ENCODE results near the gene RCAN1.

DNA sequence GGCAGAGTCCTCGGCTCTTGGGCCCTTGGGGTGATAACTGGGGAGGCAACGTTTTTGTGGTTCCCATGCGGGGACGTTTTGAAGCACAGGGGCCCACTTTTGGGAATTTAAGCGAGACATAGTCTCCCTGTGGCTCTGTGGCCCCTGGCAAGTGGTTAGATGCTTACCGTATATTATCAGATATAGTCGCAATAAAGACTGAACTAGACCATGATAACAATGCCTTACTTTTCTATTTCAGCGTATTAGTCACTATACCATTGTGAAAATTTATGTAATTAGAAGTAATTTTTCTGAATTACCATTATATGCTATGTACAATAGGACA lies 538 bp upstream of the RCAN1 start:
- TF ChIP-seq, protein P1, sequence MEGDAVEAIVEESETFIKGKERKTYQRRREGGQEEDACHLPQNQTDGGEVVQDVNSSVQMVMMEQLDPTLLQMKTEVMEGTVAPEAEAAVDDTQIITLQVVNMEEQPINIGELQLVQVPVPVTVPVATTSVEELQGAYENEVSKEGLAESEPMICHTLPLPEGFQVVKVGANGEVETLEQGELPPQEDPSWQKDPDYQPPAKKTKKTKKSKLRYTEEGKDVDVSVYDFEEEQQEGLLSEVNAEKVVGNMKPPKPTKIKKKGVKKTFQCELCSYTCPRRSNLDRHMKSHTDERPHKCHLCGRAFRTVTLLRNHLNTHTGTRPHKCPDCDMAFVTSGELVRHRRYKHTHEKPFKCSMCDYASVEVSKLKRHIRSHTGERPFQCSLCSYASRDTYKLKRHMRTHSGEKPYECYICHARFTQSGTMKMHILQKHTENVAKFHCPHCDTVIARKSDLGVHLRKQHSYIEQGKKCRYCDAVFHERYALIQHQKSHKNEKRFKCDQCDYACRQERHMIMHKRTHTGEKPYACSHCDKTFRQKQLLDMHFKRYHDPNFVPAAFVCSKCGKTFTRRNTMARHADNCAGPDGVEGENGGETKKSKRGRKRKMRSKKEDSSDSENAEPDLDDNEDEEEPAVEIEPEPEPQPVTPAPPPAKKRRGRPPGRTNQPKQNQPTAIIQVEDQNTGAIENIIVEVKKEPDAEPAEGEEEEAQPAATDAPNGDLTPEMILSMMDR (IDR thresholded peaks at IDR 0.05): no peak
- no peak for TF ChIP-seq POLR2A (IDR thresholded peaks at IDR 0.05)

All from suprapubic skin (tissue), 3 donors.